GM18907 (cell line): ENCODE data around the gene RALGAPA1.

Source experiments
- ATAC-seq: cut with Tn5 transposase; IDR thresholded peaks from one replicate; pipeline ENCODE4 v1.9.1; 2021; ENCODE audit warnings: mild to moderate bottlenecking, moderate library complexity; ENCODE audit not compliant: unreplicated experiment

Gene RALGAPA1

DNA sequence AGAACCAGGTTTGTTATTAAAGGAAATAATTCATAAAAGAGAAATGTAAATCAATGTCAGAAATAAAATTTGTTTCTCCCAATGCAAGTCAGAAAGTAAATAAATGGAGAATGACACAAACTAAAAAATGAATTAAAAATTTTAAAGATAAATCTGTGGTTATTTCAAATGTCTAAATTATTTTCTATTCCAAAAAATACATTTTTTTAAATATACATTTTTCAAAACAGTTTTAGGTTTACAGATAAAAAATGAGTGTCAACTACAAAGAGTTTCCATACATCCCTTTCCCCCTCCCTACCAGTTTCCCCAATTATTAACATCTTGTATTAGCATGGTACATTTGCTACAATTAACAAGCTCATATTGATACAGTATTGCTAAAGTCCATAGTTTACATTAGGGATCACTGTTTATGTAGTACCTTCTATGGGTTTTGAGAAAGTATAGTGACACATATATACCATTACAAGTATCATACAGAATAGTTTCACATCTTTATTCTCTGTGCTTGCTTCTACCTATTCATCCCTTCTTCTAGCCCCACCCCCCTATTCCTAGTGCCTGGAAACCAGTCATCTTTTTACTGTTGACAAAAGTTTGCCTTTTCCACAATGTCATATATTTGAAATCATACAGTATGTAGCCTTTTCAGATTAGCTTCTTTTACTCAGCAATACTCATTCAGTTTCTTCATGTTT is 104.2 kb downstream of the RALGAPA1 start:
- no peak for ATAC-seq

DNA sequence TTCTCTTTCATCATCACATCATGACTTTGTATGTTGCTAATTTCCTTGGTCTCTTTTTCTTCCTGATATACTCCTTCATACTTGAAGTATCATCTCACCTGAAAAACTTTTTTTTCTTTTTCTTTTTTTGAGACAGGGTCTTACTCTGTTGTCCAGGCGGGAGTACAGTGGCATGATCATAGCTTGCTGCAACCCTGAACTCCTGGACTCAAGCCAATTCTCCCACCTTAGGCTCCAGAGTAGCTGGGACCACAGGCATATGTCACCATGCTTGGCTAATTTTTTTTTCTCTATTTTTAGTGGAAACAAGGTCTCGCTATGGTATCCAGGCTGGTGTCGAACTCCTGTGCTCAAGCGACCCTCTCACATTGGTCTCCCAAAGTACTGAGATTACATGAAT is 107.6 kb downstream of the RALGAPA1 start:
- no peak for ATAC-seq

DNA sequence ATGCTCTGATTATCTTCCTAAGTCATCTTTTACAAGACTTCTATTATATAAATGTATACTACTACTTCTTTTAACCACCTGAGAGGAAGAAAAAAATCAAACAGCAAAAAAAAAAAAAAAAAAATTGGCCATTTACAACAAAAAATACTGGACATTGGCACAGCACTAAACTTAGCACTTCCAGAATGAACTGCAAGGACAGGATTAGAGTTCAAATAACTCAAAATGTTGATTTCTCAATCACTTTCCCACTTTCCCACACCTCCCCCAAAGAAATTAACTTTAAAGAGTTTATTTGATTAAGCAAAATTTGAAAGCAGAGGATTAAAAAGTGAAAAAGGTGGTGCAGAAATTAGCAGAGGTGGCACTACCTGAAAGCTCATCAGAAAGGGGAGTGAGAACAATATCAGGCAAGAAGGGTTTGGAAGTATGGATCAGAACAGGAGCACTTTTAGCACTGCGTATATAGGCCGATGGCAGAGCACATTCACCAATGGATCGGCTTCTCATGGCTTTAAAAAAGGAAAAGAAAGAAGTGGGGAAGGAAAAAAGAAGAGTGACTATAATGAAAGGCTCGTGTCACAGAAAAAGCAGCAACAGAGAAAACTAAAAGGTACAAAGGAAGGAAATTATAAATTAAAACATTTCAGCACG is 109.2 kb downstream of the RALGAPA1 start:
- ATAC-seq = no peak

DNA sequence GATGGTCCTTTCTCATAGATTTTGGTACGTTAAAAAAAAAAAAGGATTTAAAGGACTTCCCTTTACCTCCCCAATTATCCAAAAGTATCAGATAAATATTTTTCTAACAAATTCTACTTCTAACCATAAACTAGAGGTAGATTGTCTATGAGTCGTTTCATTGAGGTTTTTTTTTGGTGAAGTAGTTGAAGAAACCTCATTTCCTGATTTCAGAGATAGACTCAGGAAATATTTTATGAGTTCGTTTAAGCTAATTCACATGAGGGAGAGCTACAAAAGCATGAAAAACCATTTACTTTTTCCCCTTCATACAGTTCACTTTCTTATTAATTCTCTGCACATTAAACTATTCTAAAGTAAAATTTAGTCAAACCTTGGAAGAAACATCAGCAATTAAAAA is 112.5 kb downstream of the RALGAPA1 start:
- ATAC-seq = no peak

DNA sequence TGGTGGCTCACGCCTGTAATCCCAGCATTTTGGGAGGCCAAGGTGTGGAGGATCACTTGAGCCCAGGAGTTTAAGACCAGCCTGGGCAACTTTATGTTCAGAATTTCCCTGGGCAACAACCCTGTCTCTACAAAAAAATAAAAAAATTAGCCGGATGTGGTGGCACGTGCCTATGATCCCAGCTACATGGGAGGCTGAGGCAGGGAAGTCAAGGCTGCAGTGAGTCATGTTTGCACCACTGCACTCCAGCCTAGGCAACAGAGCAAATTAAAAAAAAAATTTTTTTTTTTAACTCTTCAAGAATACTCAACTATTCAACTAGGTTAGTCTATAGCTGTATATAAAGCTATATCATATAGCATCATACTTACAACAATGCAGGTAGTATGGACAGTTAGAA is 113.0 kb downstream of the RALGAPA1 start:
- no peak for ATAC-seq

DNA sequence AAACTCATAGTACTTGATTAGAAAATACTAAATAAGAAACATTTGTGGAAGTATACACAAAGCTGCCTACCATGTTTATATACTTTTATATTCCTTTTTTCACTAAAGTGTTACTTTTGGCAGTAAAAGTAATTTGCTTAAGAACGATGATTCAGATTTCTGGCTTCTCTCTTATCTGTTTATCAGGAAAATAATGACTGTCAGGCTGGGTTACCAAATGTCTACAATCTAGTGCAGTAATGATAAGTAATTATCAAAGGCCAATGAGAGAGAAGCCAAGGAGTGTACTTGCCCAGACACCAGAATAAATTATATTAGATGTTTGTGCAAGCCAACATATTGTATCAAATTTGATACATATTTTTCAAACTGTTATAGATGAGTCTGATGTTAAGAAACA is 113.4 kb downstream of the RALGAPA1 start:
- ATAC-seq = no peak

DNA sequence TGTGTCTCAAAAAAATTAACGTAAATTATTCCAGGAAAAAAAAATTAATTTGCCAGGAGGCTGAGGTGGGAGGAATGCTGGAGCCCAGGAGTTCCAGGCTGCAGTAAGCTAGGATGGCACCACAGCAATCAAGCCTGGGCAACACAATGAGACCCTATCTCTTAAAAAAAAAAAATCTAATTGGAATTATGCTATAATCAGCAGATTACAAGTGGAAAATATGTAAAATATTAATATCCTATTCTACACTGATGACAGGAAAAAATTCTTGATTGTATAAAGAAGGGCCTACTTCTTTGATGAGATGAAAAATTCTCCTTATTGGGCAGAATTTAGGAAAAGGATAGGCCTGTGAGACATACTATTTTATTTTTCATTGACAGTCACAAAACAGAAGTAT is 114.0 kb downstream of the RALGAPA1 start:
- ATAC-seq = no peak

DNA sequence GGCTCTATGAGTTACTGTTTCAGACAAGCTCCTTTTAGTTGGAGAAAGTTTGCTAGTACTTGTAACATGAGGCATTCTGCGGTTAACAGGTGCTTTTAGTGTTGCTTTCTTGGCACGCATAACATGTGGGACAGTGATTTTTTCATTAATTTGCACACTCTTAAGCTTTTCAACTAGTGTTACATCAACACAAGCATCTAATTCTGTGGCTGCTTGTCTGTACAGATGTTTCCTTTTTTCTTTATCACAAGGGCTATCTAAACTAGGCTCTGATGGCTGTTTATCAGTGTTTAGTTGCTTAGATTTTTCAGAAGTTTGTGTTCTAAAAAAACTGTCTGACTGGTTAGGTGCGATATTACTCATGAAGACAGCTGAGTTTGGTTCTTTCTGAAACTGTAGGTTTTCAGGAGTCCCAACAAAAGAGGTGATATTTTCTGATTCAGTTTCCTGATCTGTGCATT is 120.1 kb downstream of the RALGAPA1 start:
- ATAC-seq = no peak

DNA sequence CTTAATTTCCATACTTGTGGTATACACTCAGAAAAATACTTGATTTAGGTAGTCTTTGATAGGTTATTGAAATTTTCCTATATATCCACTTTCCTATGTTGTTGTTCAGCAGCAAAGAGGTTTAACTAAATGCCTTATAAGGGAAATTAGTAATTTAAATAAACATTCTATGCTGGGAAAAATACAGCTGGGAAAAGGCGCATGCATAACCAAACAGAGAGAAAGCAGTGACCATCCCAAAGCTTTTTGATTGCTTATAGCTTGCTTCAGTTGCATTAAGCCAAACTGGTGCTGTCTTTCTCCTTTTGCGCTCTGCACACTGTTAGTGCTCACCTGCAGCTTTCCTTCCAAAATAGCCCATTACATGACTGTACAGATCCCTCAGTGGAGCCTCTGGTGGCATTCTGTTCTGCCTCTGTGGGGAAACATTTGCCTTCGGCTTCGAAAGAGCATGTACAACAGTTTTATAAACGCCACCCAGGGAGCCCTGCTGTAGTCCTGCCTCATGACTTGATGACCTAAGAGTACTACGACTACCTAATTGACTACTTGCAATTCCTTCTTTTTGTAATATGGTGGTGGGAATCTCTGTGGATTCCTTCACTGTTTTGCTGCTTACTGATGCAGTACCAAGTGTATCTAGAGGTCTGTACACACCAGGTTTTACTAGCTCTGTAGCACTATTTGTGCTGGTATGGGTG is 120.8 kb downstream of the RALGAPA1 start:
- ATAC-seq = no peak

DNA sequence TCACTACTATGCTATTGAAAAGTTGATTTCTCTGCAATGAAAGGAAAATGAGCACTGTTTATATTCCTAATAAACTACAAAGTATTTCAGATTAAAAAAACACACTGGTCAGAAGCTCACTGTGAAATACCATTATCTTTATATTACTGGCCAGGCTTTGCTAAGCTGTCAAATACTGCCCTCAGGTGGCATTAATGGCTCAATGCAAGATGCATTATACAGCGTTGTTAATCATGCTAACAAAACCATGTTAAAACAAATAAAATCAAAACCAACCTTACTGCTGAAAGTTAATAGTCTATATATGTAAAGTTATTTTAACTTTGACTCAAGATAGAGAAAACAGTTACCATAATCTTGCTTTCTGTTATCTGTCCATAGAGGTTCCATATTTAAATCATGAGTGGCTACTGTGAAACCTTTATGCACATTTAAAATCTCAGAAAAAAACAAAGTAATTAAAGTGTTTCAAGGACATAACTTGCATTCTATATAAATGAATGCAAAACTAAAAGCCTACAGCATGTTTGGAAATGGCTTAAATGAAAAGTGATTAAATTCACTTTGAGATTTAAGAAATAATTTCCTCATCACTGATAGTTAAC is 121.7 kb downstream of the RALGAPA1 start:
- ATAC-seq = peak; percentile 62

DNA sequence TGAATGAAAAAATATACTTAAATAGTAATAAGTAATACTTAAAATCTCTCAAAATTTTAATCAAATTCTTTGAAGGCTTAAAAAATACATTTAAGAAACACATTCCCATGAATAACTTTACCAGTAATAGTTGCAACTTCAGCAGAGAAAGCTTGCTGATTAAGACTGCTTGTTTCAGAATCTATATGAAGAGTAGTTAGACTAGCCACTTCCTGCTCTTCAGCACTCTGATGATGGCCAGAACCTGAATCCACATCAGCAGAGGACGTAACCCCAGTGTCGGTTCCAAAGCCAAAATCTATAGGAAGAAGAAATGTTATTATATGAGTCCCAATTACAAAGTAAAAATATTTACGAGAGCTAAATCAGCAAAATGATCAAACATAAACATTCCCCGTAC is 125.4 kb downstream of the RALGAPA1 start:
- ATAC-seq = peak; percentile 41

DNA sequence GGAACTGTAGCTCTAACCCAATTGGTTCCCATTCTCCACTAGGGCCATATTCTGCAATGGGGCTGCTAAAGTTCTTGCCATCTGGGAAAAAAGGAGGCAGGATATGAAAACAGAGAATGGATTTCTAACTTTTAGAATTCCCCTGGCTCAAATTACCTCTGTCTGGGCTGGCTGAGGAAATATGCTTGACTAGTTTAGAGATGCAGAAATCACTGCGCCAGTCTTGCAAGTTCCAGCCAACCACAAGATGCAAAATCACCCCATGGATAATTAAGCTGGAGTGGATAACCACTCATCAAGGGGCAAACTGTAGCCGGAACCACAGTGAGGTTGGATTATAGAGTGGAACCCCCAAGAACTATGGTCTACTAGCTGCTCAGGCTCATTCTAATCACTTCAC is 126.3 kb downstream of the RALGAPA1 start:
- ATAC-seq = no peak

DNA sequence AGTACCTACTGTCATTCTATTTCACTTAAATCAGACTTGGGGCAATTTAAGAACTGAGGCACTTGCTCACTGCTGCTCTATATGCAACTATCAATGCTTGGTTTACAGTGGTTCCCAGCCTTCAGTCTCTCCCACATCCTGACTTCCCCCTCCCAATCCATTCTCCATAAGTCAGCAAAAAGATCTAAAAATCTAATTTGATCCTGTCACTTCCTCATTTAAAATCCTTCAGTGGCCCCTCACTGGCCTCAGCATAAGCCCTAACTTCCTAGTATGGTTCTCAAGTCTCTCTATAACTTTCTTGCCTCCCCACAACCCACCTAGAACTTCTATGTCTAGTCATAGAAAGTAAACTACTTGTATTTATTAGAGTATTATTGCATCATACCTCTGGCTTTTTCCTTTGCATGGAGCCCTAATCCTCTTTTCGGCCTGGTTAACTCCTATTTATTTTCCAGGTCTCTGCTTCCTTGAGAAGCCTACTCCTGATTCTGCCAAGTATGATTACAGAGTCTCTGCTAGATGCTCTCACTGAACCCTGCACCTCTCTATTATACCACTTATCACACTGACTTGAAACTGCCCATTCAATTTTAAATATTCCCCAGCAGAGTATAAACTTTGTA is 130.6 kb downstream of the RALGAPA1 start:
- no peak for ATAC-seq

DNA sequence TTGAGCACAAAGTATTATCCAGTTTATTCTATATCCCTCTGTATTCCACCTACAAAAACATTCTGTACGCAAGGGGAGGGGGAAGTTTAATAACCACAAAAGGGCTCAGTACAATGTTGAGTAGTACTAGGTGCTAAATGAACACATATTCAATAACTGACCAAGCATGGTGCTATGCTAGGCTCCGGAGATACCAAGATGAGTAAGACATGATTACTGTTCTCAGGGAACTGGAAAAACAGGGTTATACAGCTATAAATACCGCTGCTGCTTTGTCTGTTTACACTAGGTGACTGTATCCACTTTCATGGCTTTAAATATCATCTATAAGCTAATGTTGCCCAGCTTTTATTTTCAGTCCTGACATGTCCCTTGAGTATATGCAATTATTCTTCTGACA is 139.3 kb downstream of the RALGAPA1 start:
- ATAC-seq = no peak

DNA sequence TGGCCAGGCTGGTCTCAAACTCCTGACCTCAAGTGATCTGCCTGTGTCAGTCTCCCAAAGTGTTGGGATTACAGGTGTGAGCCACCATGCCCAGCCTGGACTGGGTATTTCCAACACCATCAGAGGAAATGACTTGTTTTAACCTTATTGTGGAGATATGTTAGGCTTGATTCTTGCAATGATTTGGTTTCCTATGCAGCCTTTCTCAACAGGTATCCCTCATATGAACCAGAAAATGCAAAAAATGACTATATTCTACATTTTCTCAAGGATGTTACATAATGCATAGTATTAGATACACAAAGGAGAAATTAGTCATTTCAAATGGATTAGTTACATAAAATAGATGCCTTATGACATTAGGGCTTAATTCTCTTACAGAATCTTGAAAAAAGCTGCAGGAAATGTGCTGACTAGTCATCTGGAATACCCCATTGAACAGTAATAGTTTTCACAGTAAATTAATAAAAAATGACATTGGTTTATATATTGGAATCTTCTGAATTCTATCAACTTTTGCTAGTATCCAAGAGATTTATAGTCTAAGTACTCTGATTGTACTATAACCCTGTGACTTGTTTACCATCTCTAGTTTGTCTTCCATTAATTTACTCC is 142.6 kb downstream of the RALGAPA1 start:
- no peak for ATAC-seq

DNA sequence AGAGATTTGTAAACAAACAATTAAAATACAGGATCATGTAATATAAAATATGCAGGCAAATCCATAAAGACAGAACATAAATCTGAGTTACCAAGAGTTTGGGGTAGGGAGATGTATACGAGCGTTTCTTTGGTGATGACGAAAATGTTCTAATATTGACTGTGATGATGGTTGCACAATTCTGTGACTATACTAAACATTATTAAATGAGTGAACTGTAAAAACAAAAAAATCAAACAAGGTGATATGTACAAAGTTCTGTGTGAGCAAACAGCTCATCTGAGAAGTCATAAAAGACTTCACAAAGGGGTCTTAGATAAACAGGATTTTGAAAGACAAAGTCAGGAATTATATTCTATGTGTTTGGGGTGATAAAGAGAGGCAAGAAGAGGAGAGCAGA is 147.2 kb downstream of the RALGAPA1 start:
- ATAC-seq = no peak

DNA sequence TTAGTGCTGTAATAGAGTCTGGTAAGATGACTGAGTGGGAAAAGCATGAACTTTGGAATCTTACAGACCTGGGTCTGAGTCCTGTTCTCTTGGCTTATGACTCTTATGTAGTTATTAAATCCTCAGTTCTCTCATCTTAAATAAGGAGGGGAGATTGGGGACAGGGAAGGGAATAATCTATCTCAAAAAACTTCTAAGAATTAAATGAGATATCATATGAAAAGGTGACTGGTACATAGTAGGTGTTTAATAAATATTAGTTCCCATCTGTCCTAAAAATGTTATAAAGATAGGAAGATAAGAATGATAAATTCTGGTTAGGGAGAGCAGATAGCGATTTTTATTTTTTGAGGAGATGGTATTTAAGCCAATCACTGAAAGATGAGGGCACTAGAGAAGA is 156.1 kb downstream of the RALGAPA1 start:
- ATAC-seq = no peak

DNA sequence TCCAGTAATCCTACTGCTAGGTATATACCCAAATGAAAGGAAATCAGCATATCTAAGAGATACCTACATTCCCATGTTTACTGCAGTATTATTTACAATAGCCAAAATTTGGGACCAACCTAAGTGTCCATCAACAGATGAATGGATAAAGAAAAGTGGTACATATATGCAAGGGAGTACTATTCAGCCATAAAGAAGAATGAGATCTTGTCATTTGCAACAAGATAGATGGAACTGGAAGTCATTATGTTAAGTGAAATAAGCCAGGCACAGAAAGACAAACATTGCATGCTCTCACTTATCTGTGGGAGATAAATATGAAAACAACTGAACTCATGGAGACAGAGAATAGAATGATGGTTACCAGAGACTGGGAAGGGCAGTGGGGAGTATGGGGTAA is 165.6 kb downstream of the RALGAPA1 start:
- ATAC-seq = no peak

DNA sequence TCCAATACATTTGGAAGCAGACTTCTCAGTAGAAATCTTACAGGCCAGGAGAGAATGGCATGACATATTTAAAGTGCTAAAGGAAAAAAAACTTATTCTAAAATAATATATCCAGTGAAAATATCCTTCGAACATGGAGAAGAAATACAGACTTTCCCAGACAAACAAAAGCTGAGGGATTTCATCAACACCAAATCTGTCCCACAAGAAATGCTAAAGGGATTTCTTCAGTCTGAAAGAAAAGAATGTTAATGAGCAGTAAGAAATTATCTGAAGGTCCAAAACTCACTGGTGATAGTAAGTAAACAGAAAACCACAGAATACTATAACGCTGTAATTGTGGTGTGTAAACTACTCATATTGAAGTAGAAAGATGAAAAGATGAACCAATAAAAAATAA is 171.2 kb downstream of the RALGAPA1 start:
- ATAC-seq = no peak

DNA sequence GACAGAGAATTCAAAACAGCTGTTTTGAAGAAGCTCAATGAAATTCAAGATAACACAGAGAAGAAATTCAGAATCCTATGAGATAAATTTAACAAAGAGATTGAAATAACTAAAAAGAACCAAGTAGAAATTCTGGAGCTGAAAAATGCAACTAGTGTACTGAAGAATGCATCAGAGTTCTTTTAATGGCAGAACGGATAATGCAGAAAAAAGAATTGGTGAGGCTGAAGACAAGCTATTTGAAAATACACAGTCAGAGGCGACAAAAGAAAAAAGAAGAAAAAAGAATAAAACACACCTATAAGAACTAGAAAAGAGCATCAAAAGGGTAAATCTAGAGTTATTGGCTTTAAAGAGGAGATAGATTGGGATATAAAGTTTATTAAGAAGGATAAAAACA is 171.8 kb downstream of the RALGAPA1 start:
- no peak for ATAC-seq

DNA sequence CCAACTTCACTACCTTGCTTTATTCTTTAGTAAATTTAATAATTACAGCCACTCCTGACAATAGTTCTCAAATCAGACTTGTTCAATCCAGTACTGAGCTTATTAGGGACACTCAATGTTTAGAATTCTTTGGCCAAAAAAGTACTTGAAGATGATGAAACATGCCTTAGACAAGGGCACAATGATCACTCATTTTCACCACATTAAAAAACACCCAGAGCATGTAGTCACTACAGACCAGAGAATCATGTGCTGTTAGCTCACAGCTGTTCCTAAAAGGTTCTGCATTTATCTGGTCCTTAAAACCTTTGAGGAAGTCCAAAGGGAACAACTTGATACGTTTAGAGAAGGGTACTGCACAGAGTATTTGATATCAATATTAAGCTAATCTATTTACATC is 176.4 kb downstream of the RALGAPA1 start:
- no peak for ATAC-seq
